HepG2 (cell line): ENCODE results near the gene PRR29. TPM values are rescaled to one million over a fixed set of nuclear protein-coding genes. Genes with fewer than 3 reads are reported as not detected.

ENCODE experiments used
- CHD4 ChIP-seq: fragments of 200-600 bp; sonication (generic); IDR thresholded peaks from 2 replicates; pipeline ENCODE4 v1.7.0; 2017; ENCODE audit warnings: mild to moderate bottlenecking, low read length, borderline replicate concordance
- KLF15 ChIP-seq: sonication (generic); formaldehyde crosslinking; IDR thresholded peaks from 2 replicates; pipeline ENCODE4 v1.8.1; 2023; ENCODE audit warnings: borderline replicate concordance, mild to moderate bottlenecking, inconsistent platforms, missing genetic modification reagents, mixed read lengths
- PCBP2 ChIP-seq: fragments of 200-400 bp; formaldehyde crosslinking; optimal IDR thresholded peaks from 2 replicates; pipeline ENCODE3; 2018; ENCODE audit warnings: low read length, low read depth; ENCODE audit not compliant: poor library complexity, severe bottlenecking
- RERE ChIP-seq: IDR thresholded peaks from 2 replicates; pipeline ENCODE4 v1.6.1; 2016; ENCODE audit warnings: low read depth, missing genetic modification reagents, missing compliant biosample characterization
- SRSF4 ChIP-seq: fragments of 200-400 bp; formaldehyde crosslinking; IDR thresholded peaks from one replicate; pipeline ENCODE4 v1.6.1; 2018; ENCODE audit warnings: mild to moderate bottlenecking, low read depth, low read length, moderate library complexity; ENCODE audit not compliant: poor library complexity, severe bottlenecking
- SSRP1 ChIP-seq: IDR thresholded peaks from 2 replicates; pipeline ENCODE4 v1.6.1; 2016; ENCODE audit warnings: control low read depth
- ZNF564 ChIP-seq: sonication (generic); formaldehyde crosslinking; IDR thresholded peaks from 2 replicates; pipeline ENCODE4 v1.8.1; 2023; ENCODE audit warnings: mild to moderate bottlenecking, missing genetic modification reagents
- ZNF775 ChIP-seq: sonication (generic); formaldehyde crosslinking; IDR thresholded peaks from 2 replicates; pipeline ENCODE4 v1.4.0; 2020; ENCODE audit warnings: missing genetic modification reagents, mild to moderate bottlenecking, moderate library complexity, borderline replicate concordance
- ZNF878 ChIP-seq: sonication (generic); formaldehyde crosslinking; IDR thresholded peaks from 2 replicates; pipeline ENCODE4 v1.8.1; 2023; ENCODE audit warnings: mild to moderate bottlenecking, missing genetic modification reagents, moderate library complexity
- polyA plus RNA-seq, 8 experiments: library from polyadenylated mRNA; depleted of rRNA in 3 of 8; stranded (reverse) in 7 of 8; unstranded in 1 of 8; fragments of >200 nt; fragmentation: Illumina TruSeq in 4 of 8; extraction: Trizol in 4 of 8; gene quantifications; 2 replicates each; pipeline versions ENCODE4 v1.2.1 to v1.2.3, GENCODE V29; 2011 to 2016; ENCODE audit warnings: low read depth in 4 of 8, missing spikeins in 1 of 8, mixed read lengths in 1 of 8; ENCODE audit not compliant: insufficient read depth in 1 of 8
- total RNA-seq, 5 experiments: library from RNA; depleted of rRNA; stranded (reverse); fragments of >200 nt; fragmentation: Illumina TruSeq; extraction: Trizol; gene quantifications; 2 replicates each; pipeline ENCODE4 v1.2.3, GENCODE V29; 2016; ENCODE audit warnings: low read depth in 1 of 5
- TF ChIP-seq, protein P1 (sequence below): sonication (generic); formaldehyde crosslinking; IDR thresholded peaks from 2 replicates; pipeline ENCODE4 v1.5.1; 2020; ENCODE audit warnings: mild to moderate bottlenecking, missing genetic modification reagents, moderate library complexity

The PRR29 gene
- total and polyA plus RNA-seq, 2 of the 13 experiments (the other 11 are each of a cell fraction or from before 2014, with no cell fraction given) = 0.07 to 0.20 TPM

DNA sequence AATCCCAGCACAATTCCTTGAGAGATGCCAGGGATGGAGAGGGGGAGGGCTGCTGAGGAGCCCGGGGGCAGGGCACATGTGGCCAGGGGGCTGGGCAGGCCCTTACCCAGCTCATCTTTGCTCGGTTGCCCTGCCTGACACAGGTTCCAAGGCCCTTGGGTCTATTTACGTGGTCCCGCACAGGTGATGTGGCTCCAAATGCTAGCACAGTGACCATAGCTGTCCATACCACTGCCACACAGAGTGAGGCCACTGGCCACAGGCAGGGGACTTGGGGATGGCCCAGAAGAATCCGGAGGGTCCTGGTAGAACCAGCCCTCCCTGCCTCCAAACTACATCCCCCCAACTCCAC is 10.0 kb upstream of the PRR29 start (continued):
- TF ChIP-seq RERE (CRISPR knock-in tag) = no peak
- TF ChIP-seq ZNF564 = no peak
- TF ChIP-seq SSRP1 (CRISPR knock-in tag) = no peak
- TF ChIP-seq, protein P1, sequence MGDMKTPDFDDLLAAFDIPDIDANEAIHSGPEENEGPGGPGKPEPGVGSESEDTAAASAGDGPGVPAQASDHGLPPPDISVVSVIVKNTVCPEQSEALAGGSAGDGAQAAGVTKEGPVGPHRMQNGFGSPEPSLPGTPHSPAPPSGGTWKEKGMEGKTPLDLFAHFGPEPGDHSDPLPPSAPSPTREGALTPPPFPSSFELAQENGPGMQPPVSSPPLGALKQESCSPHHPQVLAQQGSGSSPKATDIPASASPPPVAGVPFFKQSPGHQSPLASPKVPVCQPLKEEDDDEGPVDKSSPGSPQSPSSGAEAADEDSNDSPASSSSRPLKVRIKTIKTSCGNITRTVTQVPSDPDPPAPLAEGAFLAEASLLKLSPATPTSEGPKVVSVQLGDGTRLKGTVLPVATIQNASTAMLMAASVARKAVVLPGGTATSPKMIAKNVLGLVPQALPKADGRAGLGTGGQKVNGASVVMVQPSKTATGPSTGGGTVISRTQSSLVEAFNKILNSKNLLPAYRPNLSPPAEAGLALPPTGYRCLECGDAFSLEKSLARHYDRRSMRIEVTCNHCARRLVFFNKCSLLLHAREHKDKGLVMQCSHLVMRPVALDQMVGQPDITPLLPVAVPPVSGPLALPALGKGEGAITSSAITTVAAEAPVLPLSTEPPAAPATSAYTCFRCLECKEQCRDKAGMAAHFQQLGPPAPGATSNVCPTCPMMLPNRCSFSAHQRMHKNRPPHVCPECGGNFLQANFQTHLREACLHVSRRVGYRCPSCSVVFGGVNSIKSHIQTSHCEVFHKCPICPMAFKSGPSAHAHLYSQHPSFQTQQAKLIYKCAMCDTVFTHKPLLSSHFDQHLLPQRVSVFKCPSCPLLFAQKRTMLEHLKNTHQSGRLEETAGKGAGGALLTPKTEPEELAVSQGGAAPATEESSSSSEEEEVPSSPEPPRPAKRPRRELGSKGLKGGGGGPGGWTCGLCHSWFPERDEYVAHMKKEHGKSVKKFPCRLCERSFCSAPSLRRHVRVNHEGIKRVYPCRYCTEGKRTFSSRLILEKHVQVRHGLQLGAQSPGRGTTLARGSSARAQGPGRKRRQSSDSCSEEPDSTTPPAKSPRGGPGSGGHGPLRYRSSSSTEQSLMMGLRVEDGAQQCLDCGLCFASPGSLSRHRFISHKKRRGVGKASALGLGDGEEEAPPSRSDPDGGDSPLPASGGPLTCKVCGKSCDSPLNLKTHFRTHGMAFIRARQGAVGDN = no peak
- TF ChIP-seq ZNF878 (CRISPR knock-in tag) = no peak
- no peak for TF ChIP-seq ZNF775 (CRISPR knock-in tag)
- TF ChIP-seq CHD4 = no peak
- TF ChIP-seq KLF15 = no peak
- no peak for TF ChIP-seq SRSF4
- no peak for TF ChIP-seq PCBP2
- TF ChIP-seq, all 625 proteins: peak for 0
